HG02870 (cell line): ENCODE measurements around the gene PHC3.

Experiments
- ATAC-seq: cut with Tn5 transposase; IDR thresholded peaks from one replicate; pipeline ENCODE4 v1.9.1; 2021; ENCODE audit warnings: mild to moderate bottlenecking, moderate library complexity; ENCODE audit not compliant: unreplicated experiment

PHC3 gene

GRCh38 chr3:170044795-170045244, 136.7 kb downstream of the PHC3 start:
- peak; percentile 61 for ATAC-seq

- no peak for ATAC-seq
Measured at GRCh38 chr3:170044271-170044670, 137.3 kb downstream of the PHC3 start.

GRCh38 chr3:170043506-170043905, 138.0 kb downstream of the PHC3 start:
- no peak for ATAC-seq

- no peak for ATAC-seq
Measured at GRCh38 chr3:170040418-170040817, 141.1 kb downstream of the PHC3 start.

- ATAC-seq: peak; percentile 15
Measured at GRCh38 chr3:170038434-170039110, 143.0 kb downstream of the PHC3 start.
